HS-27A (cell line): ENCODE data around the gene SMIM27.
"Not testable (repeated sequence)": the region's sequence is repeated elsewhere in the genome, so short reads cannot be mapped to it uniquely, and the experiment has no call there.

Experiments
- DNase-seq: peaks from one replicate; pipeline ENCODE4 v3.0.0-alpha.2; 2012; ENCODE audit warnings: low read depth, missing footprints

The SMIM27 gene

DNA sequence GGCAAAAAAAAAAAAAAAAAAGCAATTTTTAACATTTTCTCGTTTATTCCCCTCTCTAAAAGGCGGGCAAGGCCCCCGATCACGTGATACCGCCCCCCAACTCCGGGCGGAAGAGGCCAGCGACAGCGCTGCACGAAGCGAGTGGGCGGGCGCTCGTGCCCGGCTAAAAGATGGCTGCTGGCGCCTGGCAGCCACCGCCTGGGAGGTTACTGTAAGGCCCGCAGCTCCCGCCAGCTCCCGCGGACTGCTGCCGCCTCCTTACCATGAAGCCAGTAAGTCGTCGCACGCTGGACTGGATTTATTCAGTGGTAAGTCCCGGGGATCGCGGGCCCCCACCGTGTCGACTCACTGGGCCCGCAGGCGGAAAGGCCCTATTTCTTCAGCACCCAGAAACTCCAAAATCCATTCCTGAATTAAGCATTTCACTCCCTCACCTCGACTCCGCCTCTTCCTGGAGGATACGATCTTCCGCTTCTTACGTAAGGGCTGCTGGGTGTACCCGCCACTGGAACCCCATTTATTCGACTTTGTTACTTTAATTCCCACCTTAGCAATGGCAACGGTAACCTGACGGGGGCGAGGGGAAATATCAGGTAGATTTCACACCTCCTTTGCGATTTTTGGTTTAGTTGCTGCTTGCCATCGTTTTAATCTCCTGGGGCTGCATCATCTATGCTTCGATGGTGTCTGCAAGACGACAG is at the start of gene SMIM27, which contains the start of gene TOPORS:
TSS of gene SMIM27 (plus strand) at position 156 of the 701 bp plus-strand sequence. CDS start at position 264, 108 bp downstream.
TSS of gene TOPORS (minus strand) at position 415 of the 701 bp plus-strand sequence. CDS start at position 265, 150 bp downstream.
- DNase-seq, result peak; percentile 86

DNA sequence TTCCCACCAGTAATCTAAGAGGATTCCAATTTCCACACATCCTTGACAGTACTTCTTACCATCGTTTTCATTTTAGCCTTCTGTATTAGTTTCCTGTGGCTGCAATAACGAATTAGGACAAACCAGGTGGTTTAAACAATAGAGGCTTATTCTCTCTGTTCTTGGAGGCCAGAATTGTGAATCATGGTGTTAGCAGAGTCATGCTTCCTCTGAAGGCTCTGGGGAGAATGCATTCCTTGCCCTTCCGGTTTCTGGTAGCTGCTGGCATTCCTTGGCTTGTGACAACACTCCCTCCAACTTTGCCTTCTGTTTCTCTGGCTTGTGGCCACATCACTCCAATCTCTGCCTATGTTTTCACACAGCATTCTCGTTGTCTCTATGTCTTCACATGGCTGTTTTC is 49.7 kb upstream of the SMIM27 start:
- DNase-seq, result no peak

- DNase-seq, result no peak
These were observed 49.1 kb upstream of the SMIM27 start for GRCh38 chr9:32503008-32503407.

DNA sequence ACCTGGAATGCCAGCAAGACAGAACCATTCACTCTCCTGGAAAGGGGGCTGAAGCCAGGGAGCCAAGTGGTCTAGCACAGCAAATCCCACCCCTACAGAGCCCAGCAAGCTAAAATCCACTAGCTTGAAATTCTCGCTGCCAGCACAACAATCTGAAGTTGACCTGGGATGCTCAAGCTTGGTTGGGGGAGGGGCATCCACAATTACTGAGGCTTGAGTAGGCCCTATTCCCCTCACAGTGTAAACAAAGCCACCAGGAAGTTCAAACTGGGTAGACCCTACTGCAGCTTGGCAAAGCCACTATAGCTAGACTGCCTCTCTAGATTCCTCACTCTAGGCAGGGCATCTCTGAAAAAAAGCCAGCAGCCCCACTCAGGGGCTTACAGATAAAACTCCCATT is 43.4 kb upstream of the SMIM27 start:
- DNase-seq, result no peak

DNA sequence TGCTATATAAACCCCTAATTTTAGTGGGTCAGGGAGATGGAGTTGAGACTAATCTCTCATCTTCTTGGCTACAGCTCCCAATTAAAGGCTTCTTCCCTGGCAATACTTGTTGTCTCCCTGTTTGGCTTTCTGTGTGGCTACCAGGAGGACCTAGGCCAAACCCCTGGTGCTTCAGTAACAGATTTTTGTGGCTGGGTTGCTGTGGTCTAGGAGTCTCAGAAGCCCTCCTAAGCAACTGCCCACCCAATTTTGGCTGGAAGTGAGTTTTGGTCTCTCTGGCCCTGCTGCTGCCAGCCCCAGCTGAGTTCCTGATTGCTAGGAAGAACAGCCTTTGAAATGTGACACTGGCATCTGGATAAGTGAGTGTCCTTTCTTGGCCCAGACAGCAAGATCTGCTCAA is 35.9 kb upstream of the SMIM27 start:
- DNase-seq, result no peak

GRCh38 chr9:32518276-32518675 is 33.9 kb upstream of the SMIM27 start:
- DNase-seq, result no peak

GRCh38 chr9:32523910-32524309 is 28.2 kb upstream of the SMIM27 start:
- DNase-seq, result no peak

- not testable (repeated sequence) for DNase-seq
These were observed 27.6 kb upstream of the SMIM27 start for GRCh38 chr9:32524558-32524891.

- no peak for DNase-seq
These were observed 27.0 kb upstream of the SMIM27 start for GRCh38 chr9:32524892-32525708.

- DNase-seq, result no peak
These were observed 26.5 kb upstream of the SMIM27 start for GRCh38 chr9:32525709-32526030.

DNA sequence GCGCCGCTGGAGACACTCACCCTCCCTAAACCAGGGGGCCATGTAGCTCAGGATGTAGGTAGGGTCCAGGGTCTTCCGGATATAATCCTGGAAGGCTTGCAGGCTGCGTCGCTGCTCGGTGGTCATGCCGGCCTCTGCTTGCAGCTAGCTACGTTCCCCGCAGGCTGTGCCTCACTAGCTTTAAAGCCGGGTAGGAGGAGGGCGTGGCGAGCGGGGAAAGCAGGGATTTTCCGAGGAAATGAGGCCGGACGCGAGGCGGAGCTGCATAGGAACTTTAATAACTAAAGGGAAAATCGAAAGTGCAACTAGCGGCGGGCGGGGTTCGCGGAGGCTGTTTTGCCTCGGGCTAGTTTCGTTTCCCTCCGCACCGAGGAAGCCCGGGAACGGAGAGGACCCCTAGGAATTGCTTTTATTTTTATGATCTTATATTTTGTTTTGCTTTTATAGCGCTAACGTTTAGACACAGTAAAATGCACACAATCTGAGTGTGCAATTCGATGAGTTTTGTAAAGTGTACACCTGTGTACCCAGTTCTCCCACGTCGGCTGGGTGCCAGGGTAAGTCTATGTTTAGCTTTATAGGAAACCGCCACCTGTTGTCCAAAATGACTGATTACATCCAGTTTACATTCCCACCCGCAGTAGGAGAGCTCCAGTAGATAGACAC is 26.0 kb upstream of the SMIM27 start, which contains the start of gene RIGI:
TSS of gene RIGI (minus strand) at position 156 of the 666 bp plus-strand sequence. CDS start at position 126, 30 bp downstream.
- peak; percentile 79 for DNase-seq

GRCh38 chr9:32526707-32527048 is 25.4 kb upstream of the SMIM27 start:
- DNase-seq, result no peak

- no peak for DNase-seq
These were observed 18.8 kb upstream of the SMIM27 start for GRCh38 chr9:32533336-32533735.

DNA sequence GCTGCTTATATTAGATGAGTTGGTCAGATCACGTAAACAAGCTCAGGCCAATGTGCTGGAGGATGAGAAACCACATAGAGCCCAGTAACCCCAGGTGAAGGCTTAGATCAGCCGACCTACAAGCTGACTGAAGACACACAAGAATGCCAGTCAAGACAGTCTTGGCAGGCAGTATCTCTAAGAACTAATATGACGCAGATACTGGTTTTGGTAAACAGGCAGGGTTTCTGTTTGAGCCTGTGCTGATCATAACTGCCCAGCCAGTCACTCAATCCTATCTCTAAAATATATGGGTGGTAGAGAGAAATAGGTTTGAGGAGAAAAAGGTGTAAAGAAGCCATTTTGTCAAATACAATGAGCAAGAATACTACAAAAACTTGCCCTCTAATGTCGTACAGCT is 18.3 kb upstream of the SMIM27 start:
- no peak for DNase-seq

DNA sequence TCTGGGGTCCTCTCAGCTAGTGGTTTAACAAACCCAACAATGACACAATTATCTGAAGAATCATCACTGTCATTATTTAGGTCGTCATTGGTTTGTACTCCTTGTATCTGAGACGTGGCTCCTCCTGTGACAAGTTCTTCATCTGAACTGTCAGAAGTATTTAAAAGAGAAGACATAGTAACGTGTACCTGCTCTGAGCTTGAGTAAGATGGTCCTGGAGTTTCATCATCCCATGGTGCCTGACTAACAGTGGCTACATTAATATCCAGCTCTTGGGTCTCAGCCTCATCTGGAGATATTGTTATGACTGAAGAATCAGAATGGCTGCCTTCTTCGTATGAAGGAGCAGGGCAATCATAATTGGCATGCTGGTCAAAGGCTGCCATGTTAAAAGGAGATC is 9.1 kb upstream of the SMIM27 start:
- DNase-seq, result no peak

- DNase-seq, result no peak
These were observed 6.2 kb upstream of the SMIM27 start for GRCh38 chr9:32545884-32546283.

DNA sequence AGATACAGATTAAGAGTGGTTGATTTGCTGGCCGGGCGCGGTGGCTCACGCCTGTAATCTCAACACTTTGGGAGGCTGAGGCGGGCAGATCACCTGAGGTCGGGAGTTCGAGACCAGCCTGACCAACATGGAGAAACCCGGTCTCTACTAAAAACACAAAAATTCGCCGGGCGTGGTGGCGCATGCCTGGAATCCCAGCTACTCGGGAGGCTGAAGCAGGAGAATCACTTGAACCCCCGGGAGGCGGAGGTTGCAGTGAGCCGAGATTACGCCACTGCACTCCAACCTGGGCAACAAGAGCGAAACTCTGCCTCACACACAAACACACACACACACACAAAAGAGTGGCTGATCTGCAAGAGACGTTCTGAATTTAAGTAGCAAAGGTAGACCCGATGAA is 3.9 kb upstream of the SMIM27 start:
- not testable (repeated sequence) for DNase-seq

DNA sequence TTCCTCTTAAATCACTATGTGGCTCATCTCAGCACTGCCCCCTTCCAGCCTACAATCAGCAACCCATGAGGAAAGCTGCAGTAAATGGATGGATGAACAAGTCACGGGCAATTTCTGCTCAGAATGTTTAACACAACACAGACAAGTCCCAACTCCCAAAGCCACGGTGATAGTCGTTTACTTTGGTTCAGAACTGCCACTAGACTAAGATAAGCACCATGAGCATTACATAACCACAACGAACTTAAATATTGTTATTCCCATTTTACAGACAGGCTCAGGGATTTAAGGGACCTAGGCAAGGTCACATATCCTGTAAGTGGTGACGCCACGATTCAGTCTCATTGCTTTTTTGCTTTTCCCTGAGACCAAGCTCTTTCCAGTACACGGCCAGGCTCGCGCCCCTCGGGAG is 2.0 kb upstream of the SMIM27 start:
- no peak for DNase-seq

DNA sequence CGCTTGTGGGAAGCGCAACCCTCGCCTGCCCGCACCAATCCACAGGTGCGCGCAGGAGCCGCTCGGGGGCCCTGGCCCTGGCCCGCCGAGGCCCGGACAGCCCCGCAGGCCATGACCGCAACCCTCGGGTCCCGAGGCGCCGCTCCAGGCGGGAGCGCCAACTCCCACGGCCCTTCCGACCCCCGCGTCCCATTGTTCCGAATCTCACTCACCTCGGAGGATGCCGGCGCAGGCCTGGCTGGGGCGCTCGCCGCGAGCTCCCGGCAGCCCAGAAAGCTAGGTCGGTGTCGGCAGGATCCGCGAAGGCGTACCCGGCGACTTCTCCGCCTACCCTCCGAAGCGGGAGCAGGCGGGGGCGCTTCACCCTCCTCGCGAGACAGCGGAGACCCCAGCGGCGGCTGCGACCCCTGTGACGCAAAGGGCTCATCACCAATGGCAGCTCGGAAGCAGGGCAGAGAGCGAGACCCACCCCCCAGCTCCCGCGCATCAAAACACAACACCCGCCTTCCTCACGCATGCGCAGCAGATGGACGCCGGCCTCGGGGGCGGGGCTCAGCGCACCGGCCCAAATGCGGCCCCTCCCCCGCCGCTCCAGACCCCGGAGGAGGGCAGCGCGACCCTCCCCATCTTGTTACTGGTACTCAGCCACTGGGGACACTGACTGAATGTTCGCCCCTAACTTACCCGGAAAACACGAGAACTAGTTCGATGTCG is 1.4 kb upstream of the SMIM27 start:
- peak; percentile 69 for DNase-seq

GRCh38 chr9:32551276-32552051 is 663 bp upstream of the SMIM27 start:
- DNase-seq, result peak; percentile 71

DNA sequence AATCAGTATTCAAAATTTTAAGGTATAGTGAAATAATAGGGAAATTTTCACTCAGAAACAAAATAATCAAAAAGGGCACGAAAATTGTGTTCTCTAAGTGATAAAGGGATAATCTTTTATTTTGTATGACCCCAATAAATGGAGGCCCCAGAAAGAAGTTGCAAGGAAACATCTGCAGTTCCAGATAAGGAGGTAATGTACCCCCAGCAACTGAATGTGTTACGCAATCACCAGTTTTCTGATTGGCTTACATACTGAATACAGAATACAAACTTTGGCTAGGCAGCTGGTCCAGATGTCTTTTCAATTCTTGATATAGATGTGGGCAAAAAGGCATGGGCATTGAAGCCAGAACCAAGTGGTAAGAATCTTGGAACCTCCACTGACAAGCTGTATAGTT is 2.0 kb downstream of the SMIM27 start:
- no peak for DNase-seq

- DNase-seq, result no peak
These were observed 2.5 kb downstream of the SMIM27 start for GRCh38 chr9:32554591-32554990.
